ENCODE measurements around the gene SPRYD3.
"Not testable (repeated sequence)": the region's sequence is repeated elsewhere in the genome, so short reads cannot be mapped to it uniquely, and the experiment has no call there.

The SPRYD3 gene

GRCh38 chr12:53101931-53102781 lies 23.0 kb upstream of the SPRYD3 start:
- no peak for DNase-seq
- no peak for ATAC-seq

GRCh38 chr12:53101266-53101665 lies 22.1 kb upstream of the SPRYD3 start:
- ATAC-seq (no peak), DNase-seq (no peak)

GRCh38 chr12:53100466-53101151 lies 21.4 kb upstream of the SPRYD3 start:
- DNase-seq, result no peak
- ATAC-seq, result no peak

GRCh38 chr12:53099071-53099882 lies 20.1 kb upstream of the SPRYD3 start:
- peak; percentile 95 for DNase-seq

GRCh38 chr12:53098354-53098981 lies 19.3 kb upstream of the SPRYD3 start:
- ATAC-seq, result peak; percentile 33
- DNase-seq, result peak; percentile 64

More at GRCh38 chr12:53099071-53099882, 20.1 kb upstream of the SPRYD3 start:
- ATAC-seq, result peak; percentile 65

- ATAC-seq, result peak; percentile 47
- DNase-seq, result peak; percentile 77
Observed at GRCh38 chr12:53097564-53098353, 18.6 kb upstream of the SPRYD3 start, which contains the start of gene IGFBP6. Gene IGFBP6, plus strand, starts transcription at chr12:53097667. Its CDS starts 51 bp downstream, at chr12:53097718.

- DNase-seq (no peak), ATAC-seq (no peak)
Observed at GRCh38 chr12:53097207-53097563, 18.0 kb upstream of the SPRYD3 start.

GRCh38 chr12:53096759-53097158 lies 17.6 kb upstream of the SPRYD3 start:
- no peak for ATAC-seq
- DNase-seq, result no peak

GRCh38 chr12:53096089-53096741 lies 17.0 kb upstream of the SPRYD3 start:
- ATAC-seq (no peak), DNase-seq (no peak)

GRCh38 chr12:53095596-53095895 lies 16.4 kb upstream of the SPRYD3 start:
- ATAC-seq, DNase-seq: not testable (repeated sequence)

GRCh38 chr12:53094796-53095595 lies 15.8 kb upstream of the SPRYD3 start:
- not testable (repeated sequence) for ATAC-seq, DNase-seq

- ATAC-seq (no peak), DNase-seq (no peak)
Observed at GRCh38 chr12:53094394-53094787, 15.2 kb upstream of the SPRYD3 start.

GRCh38 chr12:53093777-53094393 lies 14.7 kb upstream of the SPRYD3 start:
- no peak for ATAC-seq
- DNase-seq, result no peak

GRCh38 chr12:53091756-53092155 lies 12.6 kb upstream of the SPRYD3 start:
- ATAC-seq, result no peak
- DNase-seq, result no peak

- DNase-seq, result no peak
- ATAC-seq, result no peak
Observed at GRCh38 chr12:53090554-53090953, 11.4 kb upstream of the SPRYD3 start.

- no peak for ATAC-seq
Observed at GRCh38 chr12:53090105-53090504, 10.9 kb upstream of the SPRYD3 start.

GRCh38 chr12:53086361-53086760 lies 7.2 kb upstream of the SPRYD3 start:
- ATAC-seq (no peak), DNase-seq (no peak)

More at GRCh38 chr12:53090105-53090504, 10.9 kb upstream of the SPRYD3 start:
- no peak for DNase-seq

- no peak for ATAC-seq
- no peak for DNase-seq
Observed at GRCh38 chr12:53082637-53083175, 3.5 kb upstream of the SPRYD3 start.
